ENCODE data around the gene ODAD2. TPM values are rescaled to one million over a fixed set of nuclear protein-coding genes. Genes with fewer than 3 reads are reported as not detected.

The ODAD2 gene
- total RNA-seq, 1 donor from 2014 or later, result 0.80 TPM

- Mint-ChIP-seq H3K27me3 (ENCODE audit: low read depth) (peaks cover 24% of the 10 kb centered on the region), H3K36me3 (no peaks in the 10 kb centered on the region), H3K9me3 (peaks cover 11% of the 10 kb centered on the region), H3K4me1 (no peaks in the 10 kb centered on the region), H3K4me3 (no peak overlapping the region), H3K27ac (no peak overlapping the region)
- TF ChIP-seq CTCF (IDR thresholded peaks at IDR 0.05; ENCODE audit: unreplicated experiment), result no peak
- DNase-seq (ENCODE audit: low spot score in 2 of 2, unreplicated experiment in 2 of 2), result no peak
Observed at GRCh38 chr10:27865221-27865635, 133.7 kb downstream of the ODAD2 start.

DNA sequence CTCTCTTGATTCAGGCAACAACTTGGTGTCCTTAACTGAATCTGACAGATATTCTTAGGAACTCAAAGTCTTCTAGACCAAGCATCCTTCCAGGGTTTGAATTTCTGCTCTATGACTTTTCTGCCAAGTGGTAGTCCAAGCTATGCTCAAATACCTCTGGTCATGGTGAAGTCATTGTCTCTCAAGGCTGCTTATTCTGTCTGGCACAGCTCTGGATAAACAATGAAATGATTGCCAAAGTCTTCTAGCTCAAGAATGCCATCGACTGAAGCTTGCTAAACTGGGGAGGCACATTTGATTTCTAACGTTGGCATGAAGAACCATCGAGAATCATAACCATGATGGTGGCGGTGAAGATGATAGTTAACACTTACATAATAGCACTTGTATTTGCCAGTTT is 137.1 kb downstream of the ODAD2 start:
- no peak overlapping the region for H3K27ac Mint-ChIP-seq
- no peaks in the 10 kb centered on the region for H3K9me3 Mint-ChIP-seq
- H3K27me3 Mint-ChIP-seq (ENCODE audit: low read depth), result peaks cover 35% of the 10 kb centered on the region
- H3K4me1 Mint-ChIP-seq, result peaks cover 6% of the 10 kb centered on the region
- no peak overlapping the region for H3K4me3 Mint-ChIP-seq
- no peak for DNase-seq (ENCODE audit: low spot score in 2 of 2, unreplicated experiment in 2 of 2)
- no peaks in the 10 kb centered on the region for H3K36me3 Mint-ChIP-seq
- no peak for TF ChIP-seq CTCF (IDR thresholded peaks at IDR 0.05; ENCODE audit: unreplicated experiment)

- no peak for TF ChIP-seq CTCF (IDR thresholded peaks at IDR 0.05; ENCODE audit: unreplicated experiment)
- Mint-ChIP-seq H3K9me3 (no peaks in the 10 kb centered on the region), H3K36me3 (no peaks in the 10 kb centered on the region), H3K27ac (no peak overlapping the region), H3K27me3 (ENCODE audit: low read depth) (peaks cover 29% of the 10 kb centered on the region), H3K4me3 (no peak overlapping the region), H3K4me1 (peaks cover 6% of the 10 kb centered on the region)
- no peak for DNase-seq (ENCODE audit: low spot score in 2 of 2, unreplicated experiment in 2 of 2)
Observed at GRCh38 chr10:27857616-27858015, 141.3 kb downstream of the ODAD2 start.

DNA sequence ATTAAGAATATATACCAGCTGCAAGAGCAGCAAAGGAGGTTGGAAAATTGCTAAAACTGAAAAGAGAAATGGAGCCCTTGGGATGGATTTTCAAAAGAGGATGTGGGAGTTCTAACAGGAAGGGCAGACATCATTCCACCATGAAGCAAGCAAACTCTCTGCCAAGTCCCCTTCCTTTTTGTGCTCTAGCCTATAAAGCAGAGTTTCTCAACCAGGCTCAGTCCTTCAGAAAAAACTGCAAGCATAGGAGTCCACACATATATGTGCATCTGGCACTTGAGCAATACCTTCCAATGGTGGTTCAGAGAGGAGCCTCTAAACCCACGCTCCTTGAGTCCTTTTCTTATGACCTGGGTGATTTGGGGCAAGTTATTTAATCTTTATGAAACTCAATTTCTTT is 154.7 kb downstream of the ODAD2 start:
- no peaks in the 10 kb centered on the region for H3K36me3 Mint-ChIP-seq
- peaks cover 10% of the 10 kb centered on the region for H3K9me3 Mint-ChIP-seq
- H3K4me1 Mint-ChIP-seq, result no peaks in the 10 kb centered on the region
- TF ChIP-seq CTCF (IDR thresholded peaks at IDR 0.05; ENCODE audit: unreplicated experiment), result no peak
- H3K4me3 Mint-ChIP-seq, result no peak overlapping the region
- H3K27ac Mint-ChIP-seq, result no peak overlapping the region
- H3K27me3 Mint-ChIP-seq (ENCODE audit: low read depth), result peaks cover 20% of the 10 kb centered on the region
- DNase-seq (ENCODE audit: low spot score in 2 of 2, unreplicated experiment in 2 of 2), result no peak

- no peak for TF ChIP-seq CTCF (IDR thresholded peaks at IDR 0.05; ENCODE audit: unreplicated experiment)
- no peak overlapping the region for H3K27ac Mint-ChIP-seq
- H3K36me3 Mint-ChIP-seq, result no peaks in the 10 kb centered on the region
- no peaks in the 10 kb centered on the region for H3K4me1 Mint-ChIP-seq
- peaks cover 11% of the 10 kb centered on the region for H3K27me3 Mint-ChIP-seq (ENCODE audit: low read depth)
- no peak for DNase-seq (ENCODE audit: low spot score in 2 of 2, unreplicated experiment in 2 of 2)
- H3K4me3 Mint-ChIP-seq, result no peak overlapping the region
- H3K9me3 Mint-ChIP-seq, result no peaks in the 10 kb centered on the region
Observed at GRCh38 chr10:27838901-27839300, 160.0 kb downstream of the ODAD2 start.

- Mint-ChIP-seq H3K36me3 (no peaks in the 10 kb centered on the region), H3K4me3 (no peak overlapping the region), H3K9me3 (no peaks in the 10 kb centered on the region), H3K27me3 (ENCODE audit: low read depth) (peaks cover 13% of the 10 kb centered on the region), H3K4me1 (no peaks in the 10 kb centered on the region), H3K27ac (no peak overlapping the region)
- no peak for DNase-seq (ENCODE audit: low spot score in 2 of 2, unreplicated experiment in 2 of 2)
- no peak for TF ChIP-seq CTCF (IDR thresholded peaks at IDR 0.05; ENCODE audit: unreplicated experiment)
Observed at GRCh38 chr10:27838361-27838760, 160.5 kb downstream of the ODAD2 start.

Data from mesothelial cell of epicardium (in vitro differentiated cells).